Panc1 (cell line): ENCODE measurements around the gene CPNE4. TPM values are rescaled to one million over a fixed set of nuclear protein-coding genes. Genes with fewer than 3 reads are reported as not detected.

Experiments used
- ATAC-seq: fragments of 200-7000 bp; cut with Tn5 transposase; 2 replicates; pipeline ENCODE4 v1.9.1; 2020; ENCODE audit warnings: mild to moderate bottlenecking, moderate library complexity
- BruUV-seq: library from RNA; stranded (reverse); fragments of 400-500 nt; replicated peaks from 2 replicates; lab custom pipeline; 2021; lab: Mats Ljungman, UMichigan
- CTCF ChIA-PET: fragments of 300-600 bp; sonication (Branson Sonifier 250); formaldehyde crosslinking; loops from one replicate; lab custom pipeline; 2022; ENCODE audit warnings: antibody characterized with exemption; lab: Charles Lee
- POLR2A ChIA-PET: fragments of 300-600 bp; sonication (Branson Sonifier 250); formaldehyde crosslinking; loops from one replicate; lab custom pipeline; 2022; ENCODE audit warnings: antibody characterized with exemption; lab: Charles Lee
- DNase-seq: peaks from one replicate; pipeline ENCODE4 v3.0.0-alpha.2; 2010; ENCODE audit warnings: low read depth, low spot score
- H3K27ac ChIP-seq: 2 replicates; pipeline ENCODE4 v1.5.1; 2011; ENCODE audit warnings: mild to moderate bottlenecking, low read length, inconsistent platforms
- H3K27me3 ChIP-seq: fragments of 200-500 bp; sonication (Bioruptor generic); 2 replicates; pipeline ENCODE4 v1.6.0; 2014; ENCODE audit warnings: low read length, inconsistent platforms; ENCODE audit not compliant: control insufficient read depth, insufficient read depth
- H3K36me3 ChIP-seq: fragments of 200-500 bp; sonication (Bioruptor generic); 2 replicates; pipeline ENCODE4 v1.5.1; 2014; ENCODE audit warnings: inconsistent platforms, mild to moderate bottlenecking, low read length, moderate library complexity; ENCODE audit not compliant: control insufficient read depth, insufficient read depth
- H3K4me1 ChIP-seq: 2 replicates; pipeline ENCODE4 v1.5.1; 2011; ENCODE audit warnings: inconsistent platforms, mild to moderate bottlenecking, low read length, moderate library complexity; ENCODE audit not compliant: control insufficient read depth, insufficient read depth
- H3K4me3 ChIP-seq, 2 experiments: 2 replicates each; pipeline ENCODE4 v1.5.1; 2011 to 2012; ENCODE audit warnings: low read depth in 2 of 2, low read length in 2 of 2, mild to moderate bottlenecking in 2 of 2, inconsistent platforms in 1 of 2, moderate library complexity in 1 of 2
- H3K9me3 ChIP-seq: fragments of 200-500 bp; sonication (Bioruptor generic); 2 replicates; pipeline ENCODE4 v1.5.1; 2014; ENCODE audit warnings: low read depth, mild to moderate bottlenecking, inconsistent platforms, low read length, moderate library complexity; ENCODE audit not compliant: control insufficient read depth, insufficient read depth
- POLR2AphosphoS5 ChIP-seq: IDR thresholded peaks from 2 replicates; pipeline ENCODE4 v1.6.1; 2012; ENCODE audit warnings: mild to moderate bottlenecking, low read depth, low read length, moderate library complexity
- SIN3A ChIP-seq: IDR thresholded peaks from 2 replicates; pipeline ENCODE4 v1.6.1; 2012; ENCODE audit warnings: low read depth, mild to moderate bottlenecking, low read length, moderate library complexity, borderline replicate concordance; ENCODE audit not compliant: insufficient read depth
- TCF7L2 ChIP-seq: IDR thresholded peaks from 2 replicates; pipeline ENCODE4 v1.6.1; 2011; ENCODE audit warnings: mild to moderate bottlenecking, low read depth, low read length, inconsistent platforms
- in situ Hi-C: cut with HindIII; loops from 2 replicates; pipeline ENCODE4 v1.10.0; 2016; ENCODE audit warnings: low sequenced_read_pairs, low pct_unique_long_range_greater_than_20kb
- intact Hi-C: fragments of 100-400 bp; cut with micrococcal nuclease; formaldehyde crosslinking; loops from one replicate; pipeline ENCODE4 v1.10.0; 2022; ENCODE audit not compliant: unreplicated experiment
- total RNA-seq: library from RNA; stranded (reverse); gene quantifications from one replicate; pipeline ENCODE4 v1.2.1, GENCODE V29; 2021; ENCODE audit not compliant: unreplicated experiment
- TF ChIP-seq, protein P1 (sequence below): fragments of 450-650 bp; IDR thresholded peaks from 2 replicates; pipeline ENCODE4 v1.5.1; 2017; ENCODE audit warnings: mild to moderate bottlenecking
- TF ChIP-seq, protein P2 (sequence below), 2 experiments: IDR thresholded peaks; 2 replicates each; pipeline ENCODE4 v1.6.1; 2011 to 2012; ENCODE audit warnings: low read depth in 2 of 2, control low read depth in 1 of 2, low read length in 1 of 2, mild to moderate bottlenecking in 1 of 2, moderate library complexity in 1 of 2; ENCODE audit not compliant: insufficient read depth in 1 of 2

CPNE4 gene
- total RNA-seq, 1 experiment from 2014 or later = not detected

DNA sequence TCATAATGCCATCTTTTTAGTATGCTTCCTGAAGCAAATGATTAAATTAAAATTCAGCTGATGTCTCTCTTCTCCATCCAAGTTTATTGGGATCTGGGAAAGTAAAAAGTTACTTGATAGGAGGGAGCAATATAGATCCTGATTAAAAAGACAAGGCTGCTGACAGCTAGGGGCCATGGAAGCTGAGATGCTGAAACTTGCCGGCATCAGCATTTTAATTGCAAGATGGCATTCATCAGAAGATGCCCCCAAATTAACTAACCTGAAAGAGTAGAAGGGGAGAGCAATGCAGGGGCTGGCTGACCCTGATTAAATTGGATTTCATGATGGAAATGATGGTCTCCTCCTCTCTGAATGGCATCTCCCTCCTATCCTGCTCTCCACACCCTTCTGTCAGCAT is 31.1 kb downstream of the CPNE4 start:
- H3K27ac ChIP-seq = no peak overlapping the region
- H3K27me3 ChIP-seq = peaks cover 5% of the 10 kb centered on the region
- ChIA-PET CTCF (no interaction called here), POLR2A (no interaction called here)
- in situ Hi-C loops (no loop called here), intact Hi-C loops (no loop called here)
- H3K36me3 ChIP-seq = no peaks in the 10 kb centered on the region
- ATAC-seq (no peak), DNase-seq (no peak)
- TF ChIP-seq, protein P1, sequence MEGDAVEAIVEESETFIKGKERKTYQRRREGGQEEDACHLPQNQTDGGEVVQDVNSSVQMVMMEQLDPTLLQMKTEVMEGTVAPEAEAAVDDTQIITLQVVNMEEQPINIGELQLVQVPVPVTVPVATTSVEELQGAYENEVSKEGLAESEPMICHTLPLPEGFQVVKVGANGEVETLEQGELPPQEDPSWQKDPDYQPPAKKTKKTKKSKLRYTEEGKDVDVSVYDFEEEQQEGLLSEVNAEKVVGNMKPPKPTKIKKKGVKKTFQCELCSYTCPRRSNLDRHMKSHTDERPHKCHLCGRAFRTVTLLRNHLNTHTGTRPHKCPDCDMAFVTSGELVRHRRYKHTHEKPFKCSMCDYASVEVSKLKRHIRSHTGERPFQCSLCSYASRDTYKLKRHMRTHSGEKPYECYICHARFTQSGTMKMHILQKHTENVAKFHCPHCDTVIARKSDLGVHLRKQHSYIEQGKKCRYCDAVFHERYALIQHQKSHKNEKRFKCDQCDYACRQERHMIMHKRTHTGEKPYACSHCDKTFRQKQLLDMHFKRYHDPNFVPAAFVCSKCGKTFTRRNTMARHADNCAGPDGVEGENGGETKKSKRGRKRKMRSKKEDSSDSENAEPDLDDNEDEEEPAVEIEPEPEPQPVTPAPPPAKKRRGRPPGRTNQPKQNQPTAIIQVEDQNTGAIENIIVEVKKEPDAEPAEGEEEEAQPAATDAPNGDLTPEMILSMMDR = no peak
- TF ChIP-seq TCF7L2 (no peak), SIN3A (no peak), POLR2AphosphoS5 (no peak)
- TF ChIP-seq, protein P2, sequence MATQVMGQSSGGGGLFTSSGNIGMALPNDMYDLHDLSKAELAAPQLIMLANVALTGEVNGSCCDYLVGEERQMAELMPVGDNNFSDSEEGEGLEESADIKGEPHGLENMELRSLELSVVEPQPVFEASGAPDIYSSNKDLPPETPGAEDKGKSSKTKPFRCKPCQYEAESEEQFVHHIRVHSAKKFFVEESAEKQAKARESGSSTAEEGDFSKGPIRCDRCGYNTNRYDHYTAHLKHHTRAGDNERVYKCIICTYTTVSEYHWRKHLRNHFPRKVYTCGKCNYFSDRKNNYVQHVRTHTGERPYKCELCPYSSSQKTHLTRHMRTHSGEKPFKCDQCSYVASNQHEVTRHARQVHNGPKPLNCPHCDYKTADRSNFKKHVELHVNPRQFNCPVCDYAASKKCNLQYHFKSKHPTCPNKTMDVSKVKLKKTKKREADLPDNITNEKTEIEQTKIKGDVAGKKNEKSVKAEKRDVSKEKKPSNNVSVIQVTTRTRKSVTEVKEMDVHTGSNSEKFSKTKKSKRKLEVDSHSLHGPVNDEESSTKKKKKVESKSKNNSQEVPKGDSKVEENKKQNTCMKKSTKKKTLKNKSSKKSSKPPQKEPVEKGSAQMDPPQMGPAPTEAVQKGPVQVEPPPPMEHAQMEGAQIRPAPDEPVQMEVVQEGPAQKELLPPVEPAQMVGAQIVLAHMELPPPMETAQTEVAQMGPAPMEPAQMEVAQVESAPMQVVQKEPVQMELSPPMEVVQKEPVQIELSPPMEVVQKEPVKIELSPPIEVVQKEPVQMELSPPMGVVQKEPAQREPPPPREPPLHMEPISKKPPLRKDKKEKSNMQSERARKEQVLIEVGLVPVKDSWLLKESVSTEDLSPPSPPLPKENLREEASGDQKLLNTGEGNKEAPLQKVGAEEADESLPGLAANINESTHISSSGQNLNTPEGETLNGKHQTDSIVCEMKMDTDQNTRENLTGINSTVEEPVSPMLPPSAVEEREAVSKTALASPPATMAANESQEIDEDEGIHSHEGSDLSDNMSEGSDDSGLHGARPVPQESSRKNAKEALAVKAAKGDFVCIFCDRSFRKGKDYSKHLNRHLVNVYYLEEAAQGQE (IDR thresholded peaks at IDR 0.05; ENCODE audit: insufficient read depth in 1 of 2, low read depth in 2 of 2, low read length in 1 of 2) = no peak
- H3K4me1 ChIP-seq = no peaks in the 10 kb centered on the region
- no TSS peak for BruUV-seq
- H3K4me3 ChIP-seq = no peak overlapping the region
- no peaks in the 10 kb centered on the region for H3K9me3 ChIP-seq

DNA sequence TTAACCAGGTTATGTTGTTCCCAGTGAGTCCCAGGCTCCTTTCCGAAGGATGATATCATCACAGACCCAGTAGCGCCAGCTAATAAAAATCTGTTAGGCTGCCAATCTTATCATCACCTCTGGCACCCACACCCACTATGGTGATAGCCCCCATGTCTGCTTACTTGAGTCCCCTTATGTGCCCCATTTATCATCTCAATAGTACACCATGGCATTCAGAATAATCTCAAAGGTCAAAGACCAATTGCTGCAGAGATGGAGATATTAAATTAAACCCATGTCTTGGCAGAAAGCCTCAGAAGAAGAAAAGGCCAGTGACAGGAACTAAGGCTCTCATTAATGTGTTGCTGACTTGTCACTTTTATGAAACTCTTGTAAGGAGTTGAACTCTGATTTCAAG is 32.8 kb downstream of the CPNE4 start:
- no peaks in the 10 kb centered on the region for H3K36me3 ChIP-seq
- no peak overlapping the region for H3K4me3 ChIP-seq
- BruUV-seq = no TSS peak
- H3K4me1 ChIP-seq = no peaks in the 10 kb centered on the region
- ATAC-seq = no peak
- DNase-seq = no peak
- ChIA-PET POLR2A (no interaction called here), CTCF (no interaction called here)
- TF ChIP-seq, protein P1 = no peak
- TF ChIP-seq TCF7L2 (no peak), SIN3A (no peak), POLR2AphosphoS5 (no peak)
- TF ChIP-seq, protein P2 (IDR thresholded peaks at IDR 0.05; ENCODE audit: insufficient read depth in 1 of 2, low read depth in 2 of 2, low read length in 1 of 2) = no peak
- in situ Hi-C loops = no loop called here
- H3K27ac ChIP-seq = no peak overlapping the region
- no peaks in the 10 kb centered on the region for H3K9me3 ChIP-seq
- H3K27me3 ChIP-seq = peaks cover 5% of the 10 kb centered on the region
- intact Hi-C loops = no loop called here
